GM23248 (cell line): ENCODE data around the gene LYRM2.

Source experiments
- EZH2 ChIP-seq: fragments of 200-600 bp; sonication (generic); IDR thresholded peaks from 2 replicates; pipeline ENCODE4 v1.6.1; 2018; ENCODE audit warnings: antibody characterized with exemption, mild to moderate bottlenecking; ENCODE audit not compliant: insufficient read depth, poor library complexity, severe bottlenecking
- EZH2phosphoT487 ChIP-seq: fragments of 200-600 bp; sonication (generic); IDR thresholded peaks from 2 replicates; pipeline ENCODE4 v1.6.1; 2018; ENCODE audit warnings: antibody characterized with exemption, moderate library complexity, mild to moderate bottlenecking, low read depth; ENCODE audit not compliant: insufficient read depth

GRCh38 chr6:89555031-89555430, 83.5 kb downstream of the LYRM2 start:
- no peak for TF ChIP-seq EZH2
- no peak for TF ChIP-seq EZH2phosphoT487
